T-helper 1 cell treated with Interleukin-12 subunit alpha and Interleukin-12 subunit beta and Interleukin-4 antibody, amounts not matched to agents 30 μg/mL and 1 μg/mL, for 36 hours (primary cell): ENCODE measurements around the gene SLC25A42.
"Not testable (repeated sequence)": the region's sequence is repeated elsewhere in the genome, so short reads cannot be mapped to it uniquely, and the experiment has no call there.

Source experiments
- H3K27ac Mint-ChIP-seq: one replicate; pipeline ENCODE4 v1.8.0; 2021; ENCODE audit warnings: mild to moderate bottlenecking, mixed read lengths
- H3K27me3 Mint-ChIP-seq: one replicate; pipeline ENCODE4 v1.8.0; 2021; ENCODE audit warnings: low read depth, mixed read lengths
- H3K36me3 Mint-ChIP-seq: one replicate; pipeline ENCODE4 v1.8.0; 2021; ENCODE audit warnings: low read depth, mixed read lengths
- H3K4me1 Mint-ChIP-seq: one replicate; pipeline ENCODE4 v1.8.0; 2021; ENCODE audit warnings: low read depth, mixed read lengths
- H3K4me3 Mint-ChIP-seq: one replicate; pipeline ENCODE4 v1.8.0; 2021; ENCODE audit warnings: mild to moderate bottlenecking, moderate library complexity, mixed read lengths
- H3K9me3 Mint-ChIP-seq: one replicate; pipeline ENCODE4 v1.8.0; 2021; ENCODE audit warnings: mixed read lengths

Gene SLC25A42

DNA sequence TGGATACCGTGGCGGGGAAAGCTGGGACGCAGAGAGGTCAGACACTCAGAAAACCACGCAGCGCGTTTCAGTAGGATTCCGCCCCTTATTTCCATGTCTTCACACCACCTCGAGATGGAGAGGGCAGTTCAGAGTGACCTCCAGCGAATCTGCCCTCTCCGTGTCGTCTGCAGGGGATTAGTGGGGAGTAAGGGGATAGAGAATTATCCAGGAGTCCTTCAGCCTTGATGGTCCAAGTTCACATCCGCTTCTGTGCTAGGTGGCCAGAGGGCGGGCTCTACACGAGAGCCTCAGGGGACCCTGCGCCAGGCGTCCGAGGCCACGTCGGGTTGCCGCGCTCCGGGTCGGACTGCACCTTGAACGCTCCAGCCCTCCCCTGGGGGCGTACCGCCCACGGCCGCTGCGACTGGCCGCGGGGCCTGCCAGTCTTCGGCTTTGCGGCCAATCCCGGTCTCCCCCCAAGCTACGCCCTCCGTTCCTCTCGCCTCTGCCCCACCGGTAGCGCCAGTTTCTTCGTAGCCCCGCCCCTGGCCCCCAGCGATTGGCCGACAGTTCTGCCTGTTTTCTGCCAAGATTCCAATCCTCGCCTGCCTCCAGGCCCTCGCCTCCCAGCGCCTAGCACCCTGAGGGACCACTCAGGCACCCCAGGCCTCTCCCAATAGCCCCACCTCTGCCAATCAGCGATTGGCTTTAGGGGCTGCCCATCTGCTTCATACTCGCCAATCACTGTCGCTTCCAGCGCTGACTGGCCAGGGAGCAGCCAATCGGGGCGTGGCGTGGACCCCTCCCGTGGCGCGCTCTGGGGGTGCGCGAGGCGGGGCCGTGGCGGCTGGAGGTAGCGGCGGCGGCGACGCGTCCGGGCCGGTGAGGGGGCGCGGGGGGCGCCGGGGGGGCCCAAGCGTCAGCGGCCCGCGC, at the start of gene SLC25A42:
Gene SLC25A42, plus strand, starts transcription at position 812 of the 915 bp plus-strand sequence. CDS start 32,131 bp downstream, outside the sequence.
- H3K27ac Mint-ChIP-seq, result peak within 1 kb of the TSS; percentile 90
- peaks cover 3% of the 10 kb centered on the region for H3K36me3 Mint-ChIP-seq
- no peaks in the 10 kb centered on the region for H3K9me3 Mint-ChIP-seq
- peak within 1 kb of the TSS; percentile 94 for H3K4me3 Mint-ChIP-seq
- peaks cover 23% of the 10 kb centered on the region for H3K4me1 Mint-ChIP-seq
- no peaks in the 10 kb centered on the region for H3K27me3 Mint-ChIP-seq

DNA sequence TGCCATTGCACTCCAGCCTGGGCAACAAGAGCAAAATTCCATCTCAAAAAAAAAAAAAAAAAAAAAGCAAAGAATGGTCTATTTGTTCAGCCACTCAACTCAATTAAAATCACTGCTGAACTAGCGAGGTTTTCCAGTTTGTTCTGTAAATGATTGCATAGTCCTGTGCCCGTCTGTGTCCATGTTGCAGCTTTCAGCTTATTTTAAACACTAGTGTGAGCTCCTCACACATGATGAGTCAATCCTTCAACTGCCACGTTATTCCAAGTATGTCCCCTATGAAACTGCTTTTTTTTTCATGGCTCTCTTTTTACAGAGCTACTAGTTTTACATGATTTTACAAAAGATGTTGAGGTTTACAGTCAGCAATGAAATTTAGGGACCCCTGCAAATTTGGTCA, 42.7 kb upstream of the SLC25A42 start:
- no peak overlapping the region for H3K4me3 Mint-ChIP-seq
- H3K27ac Mint-ChIP-seq, result no peak overlapping the region
- peaks cover 11% of the 10 kb centered on the region for H3K4me1 Mint-ChIP-seq
- peaks cover 46% of the 10 kb centered on the region for H3K36me3 Mint-ChIP-seq
- H3K9me3 Mint-ChIP-seq, result no peaks in the 10 kb centered on the region
- no peaks in the 10 kb centered on the region for H3K27me3 Mint-ChIP-seq

DNA sequence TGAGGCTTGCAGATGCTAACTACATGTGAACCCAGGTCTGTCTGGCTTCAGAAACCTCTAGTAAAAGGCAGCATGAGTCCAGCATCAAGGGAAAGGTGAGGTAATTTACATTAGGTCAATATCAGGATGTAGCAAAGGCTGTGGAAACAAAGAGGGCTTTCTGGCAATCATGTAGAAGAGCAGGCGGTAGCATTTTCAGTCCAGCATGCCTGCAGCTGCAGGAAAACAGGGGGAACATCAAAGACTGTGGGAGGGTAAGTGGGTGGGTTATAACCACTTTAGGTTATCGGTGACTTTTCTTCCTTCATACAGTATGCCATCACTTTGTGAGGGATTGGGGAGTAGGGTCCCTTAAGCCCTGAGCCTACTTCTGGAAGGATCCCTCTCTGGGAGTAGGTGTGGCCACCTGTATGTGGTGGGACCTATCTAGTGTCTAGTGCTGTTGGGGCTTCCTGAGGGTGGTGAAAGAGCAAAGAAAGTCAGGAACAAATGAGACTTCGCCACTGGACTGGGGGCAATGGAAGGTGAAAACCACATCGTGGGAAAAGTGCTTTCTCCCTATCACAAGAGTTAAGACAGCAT, 41.3 kb upstream of the SLC25A42 start:
- peak overlapping the region; percentile 33 for H3K27ac Mint-ChIP-seq

DNA sequence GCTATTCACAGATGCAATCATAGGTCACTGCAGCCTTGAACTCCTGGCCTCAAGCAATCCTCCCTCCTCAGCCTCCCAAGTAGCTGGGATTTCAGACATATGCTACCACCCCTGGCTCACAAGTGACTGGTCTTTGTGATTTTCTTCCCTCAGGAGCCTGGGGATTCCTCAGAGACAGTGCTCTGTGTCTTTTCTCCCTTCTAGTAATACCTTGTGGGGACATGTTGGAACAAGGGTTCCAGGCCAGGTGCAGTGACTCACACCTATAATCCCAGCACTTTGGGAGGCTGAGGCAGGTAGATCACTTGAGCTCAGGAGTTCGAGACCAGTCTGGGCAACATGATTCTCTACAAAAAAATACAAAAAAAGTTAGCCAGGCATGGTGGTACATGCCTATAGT, 40.4 kb upstream of the SLC25A42 start:
- peaks cover 50% of the 10 kb centered on the region for H3K36me3 Mint-ChIP-seq
- not testable (repeated sequence) for H3K9me3 Mint-ChIP-seq, H3K27me3 Mint-ChIP-seq, H3K4me3 Mint-ChIP-seq, H3K27ac Mint-ChIP-seq
- H3K4me1 Mint-ChIP-seq, result peaks cover 18% of the 10 kb centered on the region

More for the DNA sequence above, 41.3 kb upstream of the SLC25A42 start:
- no peak overlapping the region for H3K4me3 Mint-ChIP-seq
- H3K9me3 Mint-ChIP-seq, result no peaks in the 10 kb centered on the region
- peaks cover 15% of the 10 kb centered on the region for H3K4me1 Mint-ChIP-seq
- H3K27me3 Mint-ChIP-seq, result no peaks in the 10 kb centered on the region
- peaks cover 43% of the 10 kb centered on the region for H3K36me3 Mint-ChIP-seq

GRCh38 chr19:19025861-19026260, 37.9 kb upstream of the SLC25A42 start:
- Mint-ChIP-seq H3K36me3 (peaks cover 48% of the 10 kb centered on the region), H3K27me3 (no peaks in the 10 kb centered on the region), H3K4me1 (peaks cover 22% of the 10 kb centered on the region), H3K4me3 (no peak overlapping the region), H3K9me3 (no peaks in the 10 kb centered on the region), H3K27ac (no peak overlapping the region)

- H3K4me1 Mint-ChIP-seq, result peaks cover 23% of the 10 kb centered on the region
- peaks cover 45% of the 10 kb centered on the region for H3K36me3 Mint-ChIP-seq
- no peaks in the 10 kb centered on the region for H3K9me3 Mint-ChIP-seq
- no peak overlapping the region for H3K4me3 Mint-ChIP-seq
- no peaks in the 10 kb centered on the region for H3K27me3 Mint-ChIP-seq
- H3K27ac Mint-ChIP-seq, result no peak overlapping the region
These were observed 37.4 kb upstream of the SLC25A42 start for GRCh38 chr19:19026299-19026971.

DNA sequence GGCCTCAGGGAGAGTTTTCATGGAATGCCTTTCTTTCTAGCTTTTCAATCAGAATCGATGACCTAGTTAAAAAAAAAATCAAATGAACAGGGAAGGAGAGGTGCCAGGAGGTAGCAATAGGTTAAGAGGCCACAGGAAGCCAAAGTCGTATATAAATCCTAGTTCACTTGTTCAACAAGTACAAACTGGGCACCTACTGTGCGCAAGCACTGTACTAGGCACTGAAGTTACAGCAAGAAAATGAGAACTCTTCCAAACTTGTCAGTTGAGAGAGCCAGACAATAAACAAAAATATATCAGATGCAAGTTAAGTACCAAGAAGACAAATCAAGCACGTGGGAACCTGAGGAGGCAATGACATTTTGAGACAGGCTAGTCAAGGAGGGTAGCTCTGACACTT, 36.6 kb upstream of the SLC25A42 start:
- no peak overlapping the region for H3K4me3 Mint-ChIP-seq
- no peaks in the 10 kb centered on the region for H3K27me3 Mint-ChIP-seq
- no peaks in the 10 kb centered on the region for H3K9me3 Mint-ChIP-seq
- peaks cover 41% of the 10 kb centered on the region for H3K36me3 Mint-ChIP-seq
- peaks cover 28% of the 10 kb centered on the region for H3K4me1 Mint-ChIP-seq
- no peak overlapping the region for H3K27ac Mint-ChIP-seq

GRCh38 chr19:19028526-19028925, 35.3 kb upstream of the SLC25A42 start:
- no peak overlapping the region for H3K27ac Mint-ChIP-seq
- H3K36me3 Mint-ChIP-seq, result peaks cover 37% of the 10 kb centered on the region
- H3K4me1 Mint-ChIP-seq, result peaks cover 25% of the 10 kb centered on the region
- no peaks in the 10 kb centered on the region for H3K27me3 Mint-ChIP-seq
- H3K9me3 Mint-ChIP-seq, result no peaks in the 10 kb centered on the region
- H3K4me3 Mint-ChIP-seq, result no peak overlapping the region

GRCh38 chr19:19031891-19032290, 31.9 kb upstream of the SLC25A42 start:
- Mint-ChIP-seq H3K36me3 (peaks cover 22% of the 10 kb centered on the region), H3K4me1 (peaks cover 32% of the 10 kb centered on the region), H3K9me3 (no peaks in the 10 kb centered on the region), H3K27me3 (no peaks in the 10 kb centered on the region), H3K27ac (peak overlapping the region; percentile 98), H3K4me3 (peak overlapping the region; percentile 97)

DNA sequence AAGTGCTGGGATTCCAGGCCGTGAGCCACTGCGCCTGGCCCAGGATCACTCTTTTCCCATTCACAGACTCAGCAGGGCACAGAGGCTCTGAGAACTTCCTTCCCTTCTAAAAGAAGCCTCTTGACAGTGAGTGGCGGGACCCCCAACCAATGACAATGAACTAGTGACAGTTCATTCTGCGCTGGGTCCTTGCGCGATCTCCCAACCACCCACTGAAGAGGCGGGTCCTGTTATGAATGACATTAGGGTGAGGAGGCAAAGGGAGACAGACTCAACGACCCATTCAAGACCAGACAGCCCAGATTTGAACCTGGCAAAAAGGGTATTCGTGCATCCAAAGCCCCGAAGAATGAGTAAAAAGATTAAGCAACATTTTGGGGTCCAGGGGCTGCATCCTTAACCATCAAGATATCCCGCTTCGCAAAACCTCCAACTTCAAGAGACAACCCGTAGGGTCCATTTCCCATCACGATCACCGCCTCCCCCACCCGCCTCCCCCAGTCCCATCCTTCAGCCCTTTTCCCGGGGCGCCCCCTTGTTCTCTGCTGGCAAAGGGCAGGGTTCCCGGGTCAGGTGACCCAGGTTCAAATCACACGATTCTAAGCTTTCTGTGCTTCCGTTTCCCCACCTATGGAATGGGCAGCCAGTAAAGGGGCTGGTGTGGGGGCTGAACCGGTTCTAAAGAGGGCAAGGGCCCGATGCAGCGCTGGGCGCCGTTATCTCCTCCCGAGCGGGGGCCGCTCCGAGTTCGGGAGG, 31.2 kb upstream of the SLC25A42 start:
- Mint-ChIP-seq H3K4me1 (peaks cover 28% of the 10 kb centered on the region), H3K9me3 (no peaks in the 10 kb centered on the region), H3K4me3 (peak overlapping the region; percentile 97), H3K36me3 (peaks cover 20% of the 10 kb centered on the region), H3K27ac (peak overlapping the region; percentile 98), H3K27me3 (no peaks in the 10 kb centered on the region)

DNA sequence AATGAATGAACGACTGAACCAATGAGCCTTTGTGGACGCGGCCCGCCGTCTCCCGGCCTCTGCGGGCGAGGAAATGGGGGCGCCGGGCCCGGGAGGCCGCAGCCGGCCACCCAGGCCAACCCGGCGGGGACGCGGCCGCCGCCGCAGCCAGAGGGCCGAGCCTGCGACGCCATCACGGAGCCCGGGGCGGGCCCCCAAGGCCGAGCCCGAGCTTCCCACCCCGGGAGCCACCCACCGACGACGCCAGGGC, 30.7 kb upstream of the SLC25A42 start:
- Mint-ChIP-seq H3K9me3 (no peaks in the 10 kb centered on the region), H3K36me3 (peaks cover 17% of the 10 kb centered on the region), H3K27ac (peak overlapping the region; percentile 98), H3K4me3 (peak overlapping the region; percentile 97), H3K27me3 (no peaks in the 10 kb centered on the region), H3K4me1 (peaks cover 27% of the 10 kb centered on the region)

GRCh38 chr19:19033426-19034203, 30.2 kb upstream of the SLC25A42 start, which contains the start of the genes ARMC6 and SUGP2:
Gene ARMC6, plus strand, starts transcription at chr19:19033603. Its CDS starts 607 bp downstream, at chr19:19034210.
Gene SUGP2, minus strand, starts transcription at chr19:19033517. Its CDS starts 2,446 bp downstream, at chr19:19031071.
- Mint-ChIP-seq H3K4me3 (peak within 1 kb of the TSS; percentile 97), H3K9me3 (no peaks in the 10 kb centered on the region), H3K36me3 (peaks cover 14% of the 10 kb centered on the region), H3K27ac (peak within 1 kb of the TSS; percentile 98), H3K27me3 (no peaks in the 10 kb centered on the region), H3K4me1 (peaks cover 25% of the 10 kb centered on the region)

DNA sequence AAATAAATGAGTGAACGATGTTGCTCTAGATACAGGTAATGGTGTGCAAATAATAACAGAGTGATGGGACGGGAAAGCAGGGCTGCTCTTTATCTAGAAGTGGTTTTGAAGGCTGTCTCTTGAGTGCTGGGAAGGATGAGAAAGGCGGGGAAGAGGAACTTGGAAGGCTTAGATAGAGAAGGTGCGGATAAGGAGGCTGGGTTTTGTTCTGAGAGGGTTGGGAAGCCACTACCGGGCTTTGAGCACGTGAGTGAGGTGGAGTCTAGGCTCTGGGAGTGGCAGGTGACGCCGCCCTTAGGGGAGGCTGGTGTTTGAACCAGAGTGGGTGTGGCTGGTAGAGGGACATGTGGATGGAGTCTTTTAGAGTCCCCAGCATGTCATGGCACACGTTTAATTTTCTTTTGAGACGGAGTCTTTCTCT, 29.6 kb upstream of the SLC25A42 start:
- Mint-ChIP-seq H3K27ac (peak overlapping the region; percentile 94), H3K27me3 (no peaks in the 10 kb centered on the region), H3K4me3 (peak overlapping the region; percentile 91), H3K36me3 (peaks cover 15% of the 10 kb centered on the region), H3K9me3 (no peaks in the 10 kb centered on the region), H3K4me1 (peaks cover 25% of the 10 kb centered on the region)
